NB4 (cell line): ENCODE data around the gene RAB21.

Experiments used
- DNase-seq: peaks from one replicate; pipeline ENCODE4 v3.0.0; 2010; ENCODE audit warnings: low read depth
- H3K4me3 ChIP-seq: one replicate; pipeline ENCODE4 v1.5.1; 2011; ENCODE audit warnings: mild to moderate bottlenecking, low read depth, low read length, moderate library complexity
- MYC ChIP-seq: IDR thresholded peaks from 2 replicates; pipeline ENCODE4 v1.6.1; 2011; ENCODE audit warnings: low read depth, low read length
- POLR2A ChIP-seq: IDR thresholded peaks from 2 replicates; pipeline ENCODE4 v1.6.1; 2011; ENCODE audit warnings: mild to moderate bottlenecking; ENCODE audit not compliant: insufficient read length; ENCODE audit errors: extremely low read depth
- TF ChIP-seq, protein P1 (sequence below): IDR thresholded peaks from 2 replicates; pipeline ENCODE4 v1.6.1; 2011; ENCODE audit warnings: low read depth, low read length
- TF ChIP-seq, protein P2 (sequence below): IDR thresholded peaks from one replicate; pipeline ENCODE4 v1.5.1; 2012; ENCODE audit warnings: low read depth, low read length

The RAB21 gene

DNA sequence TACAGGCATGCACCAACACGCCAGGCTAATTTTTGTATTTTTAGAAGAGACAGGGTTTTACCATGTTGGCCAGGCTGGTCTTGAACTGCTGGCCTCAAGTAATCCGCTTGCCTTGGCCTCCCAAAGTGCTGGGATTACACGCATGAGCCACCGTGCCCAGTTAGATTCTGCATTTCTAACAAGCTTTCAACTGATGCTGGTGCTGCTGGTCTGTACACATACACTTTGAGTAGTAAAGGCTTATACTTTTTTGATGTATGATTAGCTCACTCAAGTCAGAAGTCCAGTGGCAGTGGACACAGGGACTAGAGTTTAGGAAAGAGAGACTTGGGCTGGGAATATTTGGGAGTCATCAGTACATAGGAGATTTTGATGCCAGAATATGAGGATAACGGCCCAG lies 82.7 kb downstream of the RAB21 start:
- TF ChIP-seq, protein P1, sequence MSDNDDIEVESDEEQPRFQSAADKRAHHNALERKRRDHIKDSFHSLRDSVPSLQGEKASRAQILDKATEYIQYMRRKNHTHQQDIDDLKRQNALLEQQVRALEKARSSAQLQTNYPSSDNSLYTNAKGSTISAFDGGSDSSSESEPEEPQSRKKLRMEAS: no peak
- no peak for TF ChIP-seq POLR2A
- TF ChIP-seq MYC: no peak
- TF ChIP-seq, protein P2, sequence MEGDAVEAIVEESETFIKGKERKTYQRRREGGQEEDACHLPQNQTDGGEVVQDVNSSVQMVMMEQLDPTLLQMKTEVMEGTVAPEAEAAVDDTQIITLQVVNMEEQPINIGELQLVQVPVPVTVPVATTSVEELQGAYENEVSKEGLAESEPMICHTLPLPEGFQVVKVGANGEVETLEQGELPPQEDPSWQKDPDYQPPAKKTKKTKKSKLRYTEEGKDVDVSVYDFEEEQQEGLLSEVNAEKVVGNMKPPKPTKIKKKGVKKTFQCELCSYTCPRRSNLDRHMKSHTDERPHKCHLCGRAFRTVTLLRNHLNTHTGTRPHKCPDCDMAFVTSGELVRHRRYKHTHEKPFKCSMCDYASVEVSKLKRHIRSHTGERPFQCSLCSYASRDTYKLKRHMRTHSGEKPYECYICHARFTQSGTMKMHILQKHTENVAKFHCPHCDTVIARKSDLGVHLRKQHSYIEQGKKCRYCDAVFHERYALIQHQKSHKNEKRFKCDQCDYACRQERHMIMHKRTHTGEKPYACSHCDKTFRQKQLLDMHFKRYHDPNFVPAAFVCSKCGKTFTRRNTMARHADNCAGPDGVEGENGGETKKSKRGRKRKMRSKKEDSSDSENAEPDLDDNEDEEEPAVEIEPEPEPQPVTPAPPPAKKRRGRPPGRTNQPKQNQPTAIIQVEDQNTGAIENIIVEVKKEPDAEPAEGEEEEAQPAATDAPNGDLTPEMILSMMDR: no peak
- DNase-seq: no peak
- no peak overlapping the region for H3K4me3 ChIP-seq

DNA sequence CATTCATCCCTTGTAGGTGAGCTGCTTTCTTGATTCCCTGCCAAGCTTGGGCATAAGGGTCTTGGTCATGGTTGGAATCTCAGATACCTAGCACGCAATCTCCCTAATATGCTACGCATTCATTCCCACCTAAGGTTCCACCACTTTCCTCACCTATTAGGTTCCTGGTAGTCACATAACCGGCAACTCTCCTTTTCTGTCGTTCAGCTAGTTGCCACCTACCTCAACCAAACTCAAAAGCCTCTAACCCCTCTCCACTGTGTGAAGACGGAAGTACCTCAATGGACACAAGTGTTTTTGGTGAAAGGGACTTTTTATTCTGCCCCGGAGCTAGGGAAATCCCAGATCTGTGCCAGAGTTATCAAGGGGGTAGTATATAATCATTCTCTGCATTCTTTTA lies 83.6 kb downstream of the RAB21 start:
- DNase-seq: no peak

DNA sequence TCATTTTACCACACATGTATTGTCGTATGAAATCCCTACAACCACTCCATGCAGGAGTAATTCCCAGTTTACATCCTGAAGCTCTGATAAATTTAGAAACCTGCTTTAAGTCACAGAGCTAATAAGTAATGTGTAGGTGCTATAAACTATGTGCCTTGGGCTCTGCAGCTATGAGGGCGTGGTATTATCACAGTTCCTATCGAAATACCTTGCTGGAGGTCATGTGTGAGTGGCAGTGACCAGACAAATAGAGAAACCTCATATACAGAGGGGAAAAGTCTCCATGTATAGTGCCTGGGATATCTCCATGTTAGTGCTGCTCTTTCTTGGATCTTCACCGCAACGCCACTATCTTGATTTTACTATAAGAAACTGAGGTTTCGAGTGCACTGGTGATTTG lies 84.0 kb downstream of the RAB21 start:
- peak overlapping the region; percentile 98 for H3K4me3 ChIP-seq
- TF ChIP-seq POLR2A (no peak), MYC (no peak)
- TF ChIP-seq, protein P2: no peak
- TF ChIP-seq, protein P1: no peak

More for the DNA sequence above, 83.6 kb downstream of the RAB21 start:
- TF ChIP-seq, protein P2: no peak
- no peak overlapping the region for H3K4me3 ChIP-seq

DNA sequence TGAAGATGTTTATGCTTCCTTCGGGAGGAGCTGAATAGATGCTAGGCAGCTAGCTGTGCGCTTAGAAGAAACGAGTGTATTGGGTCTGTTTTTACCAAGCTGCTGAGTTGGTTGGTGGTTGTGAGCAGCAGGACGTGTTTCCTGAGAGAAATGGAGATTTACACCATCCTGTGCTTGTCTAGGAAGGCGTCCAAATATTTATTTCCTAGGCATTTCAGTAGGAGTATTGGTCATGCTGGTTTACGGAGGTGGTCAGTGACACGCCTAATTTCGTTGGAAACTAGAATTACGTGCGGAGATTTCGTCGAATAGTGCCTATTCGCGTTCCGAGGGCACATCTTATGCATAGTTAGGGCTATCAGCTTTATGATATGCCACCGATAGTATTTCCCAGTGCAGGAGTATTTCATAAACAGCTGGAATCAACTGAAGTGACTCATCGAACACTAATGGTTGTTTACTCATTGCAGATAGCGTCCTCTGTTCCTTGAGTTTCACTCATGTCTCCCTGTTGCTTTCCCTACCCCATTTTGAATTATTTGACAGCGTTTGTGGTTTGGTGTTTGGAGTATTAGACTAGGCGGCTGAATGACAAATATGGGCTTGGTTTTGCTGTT lies 85.7 kb downstream of the RAB21 start:
- DNase-seq: peak; percentile 48
- TF ChIP-seq POLR2A: no peak
- TF ChIP-seq, protein P1: no peak
- TF ChIP-seq, protein P2: no peak
- TF ChIP-seq MYC: no peak
- H3K4me3 ChIP-seq: peak overlapping the region; percentile 98

More for the DNA sequence above, 84.0 kb downstream of the RAB21 start:
- DNase-seq: no peak

DNA sequence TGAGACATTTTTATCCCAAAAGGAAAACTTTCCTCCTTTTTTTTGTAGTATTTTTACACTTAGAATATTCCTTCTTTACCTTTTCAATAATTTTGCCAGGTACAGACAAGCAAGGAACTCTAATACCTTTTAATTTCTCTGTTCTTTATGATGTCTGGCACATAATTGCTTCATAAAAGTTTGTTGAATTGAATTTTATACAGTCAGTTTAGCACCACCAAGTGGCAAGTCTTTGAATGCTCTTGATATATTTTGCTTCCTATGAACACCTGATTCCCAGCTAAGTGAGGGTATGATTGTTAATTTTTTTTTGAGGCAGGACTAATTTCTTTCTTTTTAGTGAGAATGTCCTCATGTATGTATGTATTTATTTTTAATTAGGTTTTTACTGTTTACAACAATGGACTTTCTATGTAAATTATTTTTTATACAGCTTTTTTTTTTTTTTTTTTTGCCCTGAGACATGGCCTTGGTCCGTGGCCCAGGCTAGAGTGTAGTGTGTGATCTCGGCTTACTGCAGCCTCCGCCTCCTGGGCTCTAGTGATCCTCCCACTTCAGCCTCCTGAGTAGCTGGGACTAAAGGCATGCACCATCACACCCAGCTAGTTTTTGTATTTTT lies 91.8 kb downstream of the RAB21 start:
- no peak for TF ChIP-seq POLR2A
- TF ChIP-seq, protein P2: peak; percentile 28
- TF ChIP-seq, protein P1: no peak
- TF ChIP-seq MYC: no peak
- peak; percentile 56 for DNase-seq
- H3K4me3 ChIP-seq: no peak overlapping the region
